HCT116 (cell line): ENCODE results near the gene PCP2.

Experiments used
- EZH2 ChIP-seq: fragments of 200-600 bp; sonication (generic); IDR thresholded peaks from 2 replicates; pipeline ENCODE4 v1.6.1; 2017; ENCODE audit warnings: antibody characterized with exemption, mixed run types
- FOSL1 ChIP-seq: IDR thresholded peaks from 2 replicates; pipeline ENCODE4 v1.6.1; 2012; ENCODE audit warnings: low read depth
- RAD21 ChIP-seq: IDR thresholded peaks from 2 replicates; pipeline ENCODE4 v1.6.1; 2012; ENCODE audit warnings: low read depth, mild to moderate bottlenecking
- SRF ChIP-seq: IDR thresholded peaks from 2 replicates; pipeline ENCODE4 v1.6.1; 2012; ENCODE audit warnings: low read depth
- TF ChIP-seq, protein P1 (sequence below), 3 experiments: fragments of 200-600 bp in 1 of 3; sonication (generic) in 1 of 3; IDR thresholded peaks in 2 of 3; conservative IDR thresholded peaks in 1 of 3; 2 replicates each; pipeline ENCODE4 v1.5.1; 2012 to 2017; ENCODE audit warnings: low read depth in 2 of 3, low read length in 2 of 3, antibody characterized with exemption in 1 of 3, borderline replicate concordance in 1 of 3, control low read depth in 1 of 3, mild to moderate bottlenecking in 1 of 3, mixed read lengths in 1 of 3, mixed run types in 1 of 3, moderate library complexity in 1 of 3; ENCODE audit not compliant: insufficient read depth in 1 of 3

- TF ChIP-seq EZH2 = no peak
- TF ChIP-seq RAD21 = no peak
- TF ChIP-seq, protein P1, sequence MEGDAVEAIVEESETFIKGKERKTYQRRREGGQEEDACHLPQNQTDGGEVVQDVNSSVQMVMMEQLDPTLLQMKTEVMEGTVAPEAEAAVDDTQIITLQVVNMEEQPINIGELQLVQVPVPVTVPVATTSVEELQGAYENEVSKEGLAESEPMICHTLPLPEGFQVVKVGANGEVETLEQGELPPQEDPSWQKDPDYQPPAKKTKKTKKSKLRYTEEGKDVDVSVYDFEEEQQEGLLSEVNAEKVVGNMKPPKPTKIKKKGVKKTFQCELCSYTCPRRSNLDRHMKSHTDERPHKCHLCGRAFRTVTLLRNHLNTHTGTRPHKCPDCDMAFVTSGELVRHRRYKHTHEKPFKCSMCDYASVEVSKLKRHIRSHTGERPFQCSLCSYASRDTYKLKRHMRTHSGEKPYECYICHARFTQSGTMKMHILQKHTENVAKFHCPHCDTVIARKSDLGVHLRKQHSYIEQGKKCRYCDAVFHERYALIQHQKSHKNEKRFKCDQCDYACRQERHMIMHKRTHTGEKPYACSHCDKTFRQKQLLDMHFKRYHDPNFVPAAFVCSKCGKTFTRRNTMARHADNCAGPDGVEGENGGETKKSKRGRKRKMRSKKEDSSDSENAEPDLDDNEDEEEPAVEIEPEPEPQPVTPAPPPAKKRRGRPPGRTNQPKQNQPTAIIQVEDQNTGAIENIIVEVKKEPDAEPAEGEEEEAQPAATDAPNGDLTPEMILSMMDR (IDR thresholded peaks at IDR 0.05 in 2 of 3, conservative IDR thresholded peaks at IDR 0.05 in 1 of 3; ENCODE audit: borderline replicate concordance in 1 of 3, insufficient read depth in 1 of 3, low read depth in 2 of 3, low read length in 2 of 3) = peak in 1 of 3 experiments; percentile 22; a peak in 1 of 6 replicates
- TF ChIP-seq FOSL1 = no peak
- TF ChIP-seq SRF = no peak
Measured at GRCh38 chr19:7636691-7637373, 3.3 kb upstream of the PCP2 start, which contains the start of gene STXBP2.
